Measurements from ENCODE around the gene SCAI.
A peak's percentile ranks its signal among the peaks of the same experiment; 100 is the strongest.
"Not testable (repeated sequence)": the region's sequence is repeated elsewhere in the genome, so short reads cannot be mapped to it uniquely, and the experiment has no call there.

Gene SCAI

DNA sequence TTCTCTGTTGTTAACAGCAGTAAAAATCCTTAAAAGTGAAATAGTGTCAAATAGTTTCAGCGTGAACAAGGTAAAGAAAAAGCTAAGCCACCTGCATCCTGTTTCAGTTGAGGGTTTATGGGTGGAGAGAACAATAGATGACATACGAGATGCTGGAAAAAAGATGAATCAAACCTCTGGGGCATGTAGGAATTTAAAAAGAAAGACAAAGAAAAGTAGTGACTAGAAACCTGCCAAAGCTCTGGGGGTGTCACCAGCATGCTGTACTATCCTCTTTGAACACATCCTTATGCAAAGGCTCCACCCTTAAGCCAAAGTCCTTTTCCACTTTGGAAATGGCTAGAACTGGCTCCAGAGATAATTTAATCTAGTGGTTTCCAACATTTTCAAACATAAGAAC lies 22.2 kb downstream of the SCAI start:
- no peak overlapping the region for H3K4me3 ChIP-seq (ENCODE audit: low read length)
- TF ChIP-seq, protein P1, sequence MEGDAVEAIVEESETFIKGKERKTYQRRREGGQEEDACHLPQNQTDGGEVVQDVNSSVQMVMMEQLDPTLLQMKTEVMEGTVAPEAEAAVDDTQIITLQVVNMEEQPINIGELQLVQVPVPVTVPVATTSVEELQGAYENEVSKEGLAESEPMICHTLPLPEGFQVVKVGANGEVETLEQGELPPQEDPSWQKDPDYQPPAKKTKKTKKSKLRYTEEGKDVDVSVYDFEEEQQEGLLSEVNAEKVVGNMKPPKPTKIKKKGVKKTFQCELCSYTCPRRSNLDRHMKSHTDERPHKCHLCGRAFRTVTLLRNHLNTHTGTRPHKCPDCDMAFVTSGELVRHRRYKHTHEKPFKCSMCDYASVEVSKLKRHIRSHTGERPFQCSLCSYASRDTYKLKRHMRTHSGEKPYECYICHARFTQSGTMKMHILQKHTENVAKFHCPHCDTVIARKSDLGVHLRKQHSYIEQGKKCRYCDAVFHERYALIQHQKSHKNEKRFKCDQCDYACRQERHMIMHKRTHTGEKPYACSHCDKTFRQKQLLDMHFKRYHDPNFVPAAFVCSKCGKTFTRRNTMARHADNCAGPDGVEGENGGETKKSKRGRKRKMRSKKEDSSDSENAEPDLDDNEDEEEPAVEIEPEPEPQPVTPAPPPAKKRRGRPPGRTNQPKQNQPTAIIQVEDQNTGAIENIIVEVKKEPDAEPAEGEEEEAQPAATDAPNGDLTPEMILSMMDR (conservative IDR thresholded peaks at IDR 0.05; ENCODE audit: low read length), result no peak
- DNase-seq (ENCODE audit: low read depth), result no peak

DNA sequence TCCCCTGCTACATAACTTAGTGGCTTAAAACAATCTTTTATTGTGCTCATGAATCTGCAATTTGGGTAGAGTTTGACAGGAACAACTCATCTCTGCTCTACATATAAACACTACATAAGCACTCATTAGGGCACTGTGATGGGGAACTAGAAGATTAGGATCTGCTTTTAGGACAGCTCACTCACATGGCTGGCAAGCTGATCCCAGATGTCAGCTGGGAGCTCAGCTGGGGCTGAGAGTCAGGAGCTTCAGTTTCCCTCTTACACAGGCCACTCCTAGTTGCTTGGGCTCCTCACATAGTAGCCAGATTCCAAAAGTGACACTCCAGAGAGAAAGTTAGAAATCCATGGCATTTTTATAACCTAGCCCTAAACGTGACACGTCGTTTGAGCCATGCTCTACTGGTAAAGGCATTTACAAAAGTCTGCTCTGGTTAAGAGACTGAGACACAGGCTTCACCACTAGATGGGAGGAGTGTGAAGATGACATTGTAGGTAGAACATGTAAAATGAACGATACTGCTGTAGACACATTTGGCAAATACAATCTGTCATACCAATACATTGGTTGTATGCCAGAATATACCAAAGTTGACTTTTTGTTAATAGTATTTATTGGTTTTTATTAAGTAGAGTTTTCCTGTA lies 23.6 kb downstream of the SCAI start:
- TF ChIP-seq, protein P1 (conservative IDR thresholded peaks at IDR 0.05; ENCODE audit: low read length), result peak; percentile 45
- DNase-seq (ENCODE audit: low read depth), result peak; percentile 62
- no peak overlapping the region for H3K4me3 ChIP-seq (ENCODE audit: low read length)

GRCh38 chr9:125118696-125119095 lies 24.6 kb downstream of the SCAI start:
- not testable (repeated sequence) for H3K4me3 ChIP-seq (ENCODE audit: low read length); DNase-seq (ENCODE audit: low read depth)

DNA sequence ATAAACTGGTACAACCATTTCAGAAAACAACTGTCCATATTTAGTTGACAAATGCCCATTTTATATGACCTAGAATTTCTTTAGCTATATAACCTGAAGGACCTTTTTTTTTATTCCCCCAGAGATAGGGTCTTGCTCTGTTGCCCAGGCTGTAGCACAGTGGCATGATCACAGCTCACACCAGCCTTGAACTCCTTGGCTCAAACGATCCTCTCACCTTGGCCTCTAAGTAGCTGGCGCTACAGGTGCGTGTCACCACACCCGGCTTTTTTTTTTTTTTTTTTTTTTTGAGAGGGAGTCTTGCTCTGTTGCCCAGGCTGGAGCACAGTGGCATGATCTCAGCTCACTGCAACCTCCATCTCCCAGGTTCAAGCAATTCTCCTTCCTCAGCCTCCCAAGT lies 28.8 kb downstream of the SCAI start:
- H3K4me3 ChIP-seq (ENCODE audit: low read length); DNase-seq (ENCODE audit: low read depth): not testable (repeated sequence)

DNA sequence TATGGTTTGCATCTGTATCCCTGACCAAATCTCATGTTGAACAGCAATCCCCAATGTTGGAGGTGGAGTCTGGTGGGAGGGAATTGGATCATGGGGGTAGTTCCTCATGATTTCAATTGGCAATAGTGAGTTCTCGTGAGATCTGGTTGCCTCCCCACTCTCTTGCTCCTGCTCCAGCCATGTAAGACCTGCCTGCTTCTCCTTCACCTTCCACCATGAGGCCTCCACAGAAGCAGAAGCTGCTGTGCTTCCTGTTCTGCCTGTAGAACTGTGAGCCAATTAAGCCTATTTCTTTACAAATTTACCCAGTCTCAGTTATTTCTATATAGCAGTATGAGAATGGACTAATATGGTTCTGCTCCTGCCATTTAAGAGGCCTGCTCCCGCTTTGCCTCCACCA lies 32.9 kb downstream of the SCAI start:
- DNase-seq (ENCODE audit: low read depth), result no peak
- H3K4me3 ChIP-seq (ENCODE audit: low read length), result no peak overlapping the region
- TF ChIP-seq, protein P1 (conservative IDR thresholded peaks at IDR 0.05; ENCODE audit: low read length), result no peak

- not testable (repeated sequence) for H3K4me3 ChIP-seq (ENCODE audit: low read length); DNase-seq (ENCODE audit: low read depth)
Observed at GRCh38 chr9:125108541-125108940, 34.8 kb downstream of the SCAI start.

DNA sequence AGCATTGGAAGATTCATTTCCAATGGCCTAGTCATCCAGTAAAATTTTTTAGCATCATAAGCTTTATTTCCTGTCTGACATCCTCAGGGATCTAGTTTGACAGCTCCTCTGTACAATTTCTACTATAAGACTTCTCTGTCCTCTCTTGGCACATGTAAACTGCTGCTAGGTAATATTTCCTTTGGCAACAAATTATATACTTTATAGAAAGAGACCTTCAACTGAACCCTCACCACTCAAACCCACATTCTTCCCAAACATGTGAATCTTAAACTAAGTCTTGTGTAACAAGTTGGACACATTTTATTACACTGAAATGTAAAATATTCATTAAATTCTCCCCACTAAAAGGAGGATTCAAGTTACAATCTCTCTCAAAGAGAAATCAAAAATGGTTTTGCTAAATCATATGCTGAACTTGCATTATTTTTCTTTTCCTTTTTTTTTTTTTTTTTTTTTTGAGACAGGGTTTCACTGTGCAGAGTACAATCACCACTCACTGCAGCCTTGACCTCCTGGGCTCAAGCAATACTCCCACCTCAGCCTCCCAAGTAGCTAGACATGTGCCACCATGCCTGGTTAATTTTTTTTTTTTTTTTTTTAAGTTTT lies 36.9 kb downstream of the SCAI start:
- peak; percentile 81 for DNase-seq (ENCODE audit: low read depth)
- TF ChIP-seq, protein P1 (conservative IDR thresholded peaks at IDR 0.05; ENCODE audit: low read length), result no peak
- no peak overlapping the region for H3K4me3 ChIP-seq (ENCODE audit: low read length)

- TF ChIP-seq, protein P1 (conservative IDR thresholded peaks at IDR 0.05; ENCODE audit: low read length), result no peak
- no peak overlapping the region for H3K4me3 ChIP-seq (ENCODE audit: low read length)
- DNase-seq (ENCODE audit: low read depth), result no peak
Observed at GRCh38 chr9:125103770-125104460, 39.4 kb downstream of the SCAI start.
